Stimulated activated CD4-positive, alpha-beta T cell treated with anti-CD3 and anti-CD28 coated beads, TNF-alpha, amount 100 ng/mL, for 4 hours (primary cell): ENCODE results near the gene ITLN1.
"Not testable (repeated sequence)": the region's sequence is repeated elsewhere in the genome, so short reads cannot be mapped to it uniquely, and the experiment has no call there.

Source experiments
- DNase-seq, 3 experiments: peaks; one replicate each; pipeline ENCODE4 v3.0.0-alpha.2; 2020; ENCODE audit warnings: low read depth in 3 of 3

Gene ITLN1

GRCh38 chr1:160885042-160885441 lies at the start of gene ITLN1:
TSS of gene ITLN1 (minus strand) at chr1:160885180. CDS start at chr1:160884877, 303 bp downstream.
- DNase-seq, result no peak

- DNase-seq, result not testable (repeated sequence)
Observed at GRCh38 chr1:160933305-160933704, 48.3 kb upstream of the ITLN1 start.

GRCh38 chr1:160925652-160926244 lies 40.8 kb upstream of the ITLN1 start:
- no peak for DNase-seq

GRCh38 chr1:160924791-160925651 lies 40.0 kb upstream of the ITLN1 start:
- DNase-seq, result no peak

GRCh38 chr1:160916666-160917065 lies 31.7 kb upstream of the ITLN1 start:
- DNase-seq, result no peak

GRCh38 chr1:160913229-160913628 lies 28.2 kb upstream of the ITLN1 start:
- DNase-seq, result not testable (repeated sequence)

- no peak for DNase-seq
Observed at GRCh38 chr1:160911925-160912324, 26.9 kb upstream of the ITLN1 start.

- DNase-seq, result no peak
Observed at GRCh38 chr1:160911441-160911840, 26.5 kb upstream of the ITLN1 start.

- no peak for DNase-seq
Observed at GRCh38 chr1:160910170-160910750, 25.3 kb upstream of the ITLN1 start.

GRCh38 chr1:160907976-160908375 lies 23.0 kb upstream of the ITLN1 start:
- no peak for DNase-seq

GRCh38 chr1:160905617-160905989 lies 20.6 kb upstream of the ITLN1 start:
- no peak for DNase-seq

- DNase-seq, result no peak
Observed at GRCh38 chr1:160904783-160905616, 20.0 kb upstream of the ITLN1 start.

- not testable (repeated sequence) for DNase-seq
Observed at GRCh38 chr1:160902251-160902650, 17.3 kb upstream of the ITLN1 start.

GRCh38 chr1:160901768-160902167 lies 16.8 kb upstream of the ITLN1 start:
- DNase-seq, result no peak

- not testable (repeated sequence) for DNase-seq
Observed at GRCh38 chr1:160900683-160901082, 15.7 kb upstream of the ITLN1 start.

- not testable (repeated sequence) for DNase-seq
Observed at GRCh38 chr1:160894368-160895135, 9.6 kb upstream of the ITLN1 start.

- DNase-seq, result no peak
Observed at GRCh38 chr1:160891474-160891873, 6.5 kb upstream of the ITLN1 start.

GRCh38 chr1:160888926-160889325 lies 3.9 kb upstream of the ITLN1 start:
- DNase-seq, result no peak

- DNase-seq, result no peak
Observed at GRCh38 chr1:160887071-160887470, 2.1 kb upstream of the ITLN1 start.

- DNase-seq, result no peak
Observed at GRCh38 chr1:160884579-160884978, 401 bp downstream of the ITLN1 start.
